Neural crest cell (in vitro differentiated cells): ENCODE measurements around the gene TTC9. TPM values are rescaled to one million over a fixed set of nuclear protein-coding genes. Genes with fewer than 3 reads are reported as not detected.

Experiments
- DNase-seq: peaks from one replicate; pipeline ENCODE4 v3.0.0; 2021; ENCODE audit warnings: low read depth, mixed read lengths, low spot score
- H3K27ac Mint-ChIP-seq: one replicate; pipeline ENCODE4 v1.8.0; 2021; ENCODE audit warnings: mild to moderate bottlenecking, mixed read lengths; ENCODE audit not compliant: unreplicated experiment
- H3K27me3 Mint-ChIP-seq: 2 replicates; pipeline ENCODE4 v1.8.0; 2021; ENCODE audit warnings: low read depth, mild to moderate bottlenecking, mixed read lengths
- H3K36me3 Mint-ChIP-seq: 2 replicates; pipeline ENCODE4 v1.8.0; 2021; ENCODE audit warnings: low read depth, mild to moderate bottlenecking, mixed read lengths
- H3K4me1 Mint-ChIP-seq: 2 replicates; pipeline ENCODE4 v1.8.0; 2021; ENCODE audit warnings: mixed read lengths
- H3K4me3 Mint-ChIP-seq: one replicate; pipeline ENCODE4 v1.8.0; 2021; ENCODE audit warnings: mild to moderate bottlenecking, mixed read lengths
- H3K9me3 Mint-ChIP-seq: 2 replicates; pipeline ENCODE4 v1.8.0; 2021; ENCODE audit warnings: mixed read lengths
- CTCF ChIP-seq: fragments of 200-600 bp; sonication (generic); conservative IDR thresholded peaks from 2 replicates; pipeline ENCODE4 v1.5.0; 2021; ENCODE audit warnings: antibody characterized with exemption, mild to moderate bottlenecking
- total RNA-seq: library from RNA; stranded (reverse); gene quantifications from 2 replicates; pipeline ENCODE4 v1.2.1, GENCODE V29; 2021

The TTC9 gene
- total RNA-seq, 1 donor from 2014 or later = 4.2 TPM

GRCh38 chr14:70660967-70661893 is 19.5 kb downstream of the TTC9 start:
- H3K9me3 Mint-ChIP-seq = no peaks in the 10 kb centered on the region
- H3K4me3 Mint-ChIP-seq = no peak overlapping the region
- no peak overlapping the region for H3K27ac Mint-ChIP-seq
- H3K36me3 Mint-ChIP-seq = peaks cover 2% of the 10 kb centered on the region
- DNase-seq = no peak
- H3K27me3 Mint-ChIP-seq = no peaks in the 10 kb centered on the region
- no peak for TF ChIP-seq CTCF
- peaks cover under 1% of the 10 kb centered on the region for H3K4me1 Mint-ChIP-seq

- no peak for DNase-seq
- Mint-ChIP-seq H3K36me3 (peaks cover 2% of the 10 kb centered on the region), H3K27me3 (no peaks in the 10 kb centered on the region), H3K9me3 (no peaks in the 10 kb centered on the region), H3K4me3 (no peak overlapping the region), H3K27ac (no peak overlapping the region), H3K4me1 (no peaks in the 10 kb centered on the region)
- no peak for TF ChIP-seq CTCF
Measured at GRCh38 chr14:70662080-70662479, 20.4 kb downstream of the TTC9 start.

GRCh38 chr14:70662816-70663215 is 21.1 kb downstream of the TTC9 start:
- DNase-seq = no peak
- Mint-ChIP-seq H3K27ac (no peak overlapping the region), H3K4me1 (no peaks in the 10 kb centered on the region), H3K27me3 (no peaks in the 10 kb centered on the region), H3K36me3 (peaks cover 2% of the 10 kb centered on the region), H3K9me3 (no peaks in the 10 kb centered on the region), H3K4me3 (no peak overlapping the region)
- TF ChIP-seq CTCF = no peak

GRCh38 chr14:70663707-70664179 is 22.0 kb downstream of the TTC9 start:
- Mint-ChIP-seq H3K36me3 (peaks cover 6% of the 10 kb centered on the region), H3K27me3 (no peaks in the 10 kb centered on the region), H3K9me3 (no peaks in the 10 kb centered on the region), H3K27ac (no peak overlapping the region), H3K4me1 (no peaks in the 10 kb centered on the region), H3K4me3 (no peak overlapping the region)
- DNase-seq = no peak
- no peak for TF ChIP-seq CTCF

GRCh38 chr14:70664698-70665447 is 23.2 kb downstream of the TTC9 start:
- Mint-ChIP-seq H3K4me1 (no peaks in the 10 kb centered on the region), H3K27ac (no peak overlapping the region), H3K27me3 (no peaks in the 10 kb centered on the region), H3K36me3 (peaks cover 6% of the 10 kb centered on the region), H3K9me3 (no peaks in the 10 kb centered on the region), H3K4me3 (no peak overlapping the region)
- DNase-seq = no peak
- TF ChIP-seq CTCF = no peak
